CD4-positive, alpha-beta T cell treated with Interleukin-6 at 100 ng/mL for 8 hours (primary cell): ENCODE data around the gene IKZF1.

Source experiments
- DNase-seq: peaks from one replicate; pipeline ENCODE4 v3.0.0-alpha.2; 2020; ENCODE audit warnings: mixed read lengths, low spot score

The IKZF1 gene

DNA sequence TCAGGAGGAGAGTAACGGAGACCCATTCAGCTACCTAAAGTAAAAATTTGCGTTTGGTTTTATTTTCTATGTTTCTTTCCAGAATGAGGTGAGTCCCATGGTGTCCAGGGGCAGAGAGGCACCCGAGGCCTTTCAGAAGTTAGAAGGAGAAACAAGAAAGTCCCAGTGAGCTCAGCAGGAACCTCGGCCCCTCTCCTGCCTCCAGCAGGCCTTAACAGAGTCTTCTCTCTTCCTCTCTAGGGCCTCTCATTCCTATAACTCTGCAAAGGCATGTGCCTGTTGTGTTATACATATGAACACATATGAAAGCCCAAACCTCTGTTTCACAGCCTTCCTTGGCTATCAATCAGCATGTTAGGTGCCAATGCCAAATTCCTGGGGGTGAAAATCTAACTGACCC lies 20.8 kb upstream of the IKZF1 start:
- no peak for DNase-seq

DNA sequence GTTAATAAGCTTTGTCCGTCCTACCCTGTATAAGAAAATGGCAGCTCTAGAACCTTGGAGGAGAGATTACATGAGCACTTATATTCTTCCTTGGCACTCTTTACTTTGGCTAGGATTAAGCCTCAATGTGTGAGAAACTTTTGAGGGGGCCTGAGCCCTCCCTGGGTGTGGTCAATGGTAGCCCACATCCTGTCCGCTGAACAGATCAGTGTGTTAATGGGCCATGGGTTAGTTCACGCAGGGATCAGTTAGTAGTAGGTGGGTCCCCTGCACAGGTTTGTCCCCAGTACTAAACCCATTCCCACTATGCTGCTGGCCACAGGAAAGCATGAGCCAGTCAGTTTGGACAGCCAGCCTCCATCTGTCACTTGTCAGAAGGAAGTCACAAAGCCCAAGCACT lies 20.2 kb upstream of the IKZF1 start:
- no peak for DNase-seq

GRCh38 chr7:50285269-50285668 lies 19.2 kb upstream of the IKZF1 start:
- DNase-seq = no peak

DNA sequence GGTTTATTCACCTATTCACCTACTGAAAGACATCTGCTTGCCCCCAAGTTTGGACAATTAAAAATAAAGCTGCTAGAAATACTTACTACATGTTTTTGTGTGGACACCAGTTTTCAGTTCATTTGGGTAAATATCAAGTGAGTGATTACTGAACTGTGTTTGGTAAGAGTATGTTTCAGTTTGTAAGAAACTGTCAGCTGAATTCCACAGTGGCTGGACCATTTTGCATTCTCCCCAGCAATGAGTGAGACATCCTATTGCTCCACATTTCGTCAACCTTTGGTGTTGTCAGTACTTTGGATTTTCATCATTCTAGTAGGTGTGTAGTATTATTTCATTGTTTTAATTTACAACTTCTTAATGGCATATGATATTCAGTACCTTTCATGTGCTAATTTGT lies 17.4 kb upstream of the IKZF1 start:
- no peak for DNase-seq

GRCh38 chr7:50292165-50292757 lies 12.3 kb upstream of the IKZF1 start:
- no peak for DNase-seq

DNA sequence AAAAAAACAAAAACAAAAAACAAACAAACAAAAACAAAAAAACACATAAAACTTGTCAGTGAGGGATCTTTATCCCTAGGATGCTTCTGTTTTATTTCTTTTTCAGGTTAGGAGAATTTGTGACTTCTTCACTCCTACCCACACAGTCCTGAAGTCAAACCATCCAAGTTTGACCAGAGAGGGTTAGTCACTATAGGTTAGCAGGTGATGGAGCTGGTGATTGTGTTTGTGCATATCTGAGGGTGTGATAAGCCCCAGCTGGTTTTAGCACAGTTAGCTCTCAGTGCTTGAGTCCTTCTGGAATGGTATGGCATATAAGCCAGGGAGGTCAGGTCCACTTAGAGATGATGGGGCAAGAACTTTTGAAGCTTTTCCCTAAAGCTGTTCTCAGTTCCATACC lies 11.8 kb upstream of the IKZF1 start:
- DNase-seq = no peak

DNA sequence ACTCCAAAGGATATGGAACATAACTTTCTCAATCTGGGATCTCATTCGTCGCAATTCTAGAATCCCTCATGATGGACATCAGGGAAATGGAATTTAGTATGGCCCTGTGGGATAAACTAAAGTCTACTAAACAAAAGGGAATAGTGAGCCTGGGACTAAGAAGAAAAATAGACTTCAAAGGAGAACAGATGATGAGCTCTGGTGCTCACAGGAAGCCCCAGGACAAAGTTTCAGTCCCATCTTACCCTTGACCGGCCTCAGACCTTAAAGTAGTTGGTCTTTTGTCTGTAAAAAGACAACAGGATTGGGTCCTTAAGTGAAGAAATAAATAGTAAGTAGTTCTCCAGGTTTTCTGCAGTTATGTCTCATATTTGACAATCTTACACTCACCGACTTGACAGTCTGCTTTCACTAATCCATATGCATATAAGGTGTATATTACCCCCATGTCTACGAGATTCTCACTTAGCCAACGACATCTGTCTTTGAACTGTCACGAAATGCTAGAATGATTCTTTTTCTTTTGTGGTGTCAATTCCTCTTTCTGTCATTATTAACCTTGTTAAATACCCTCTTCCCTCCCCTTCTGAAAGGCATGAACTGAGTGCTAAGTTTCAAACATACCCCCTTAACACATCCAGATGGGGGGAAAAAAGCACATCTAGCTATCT lies 10.9 kb upstream of the IKZF1 start:
- no peak for DNase-seq

GRCh38 chr7:50295133-50295532 lies 9.4 kb upstream of the IKZF1 start:
- no peak for DNase-seq

GRCh38 chr7:50296799-50297198 lies 7.7 kb upstream of the IKZF1 start:
- DNase-seq = no peak

DNA sequence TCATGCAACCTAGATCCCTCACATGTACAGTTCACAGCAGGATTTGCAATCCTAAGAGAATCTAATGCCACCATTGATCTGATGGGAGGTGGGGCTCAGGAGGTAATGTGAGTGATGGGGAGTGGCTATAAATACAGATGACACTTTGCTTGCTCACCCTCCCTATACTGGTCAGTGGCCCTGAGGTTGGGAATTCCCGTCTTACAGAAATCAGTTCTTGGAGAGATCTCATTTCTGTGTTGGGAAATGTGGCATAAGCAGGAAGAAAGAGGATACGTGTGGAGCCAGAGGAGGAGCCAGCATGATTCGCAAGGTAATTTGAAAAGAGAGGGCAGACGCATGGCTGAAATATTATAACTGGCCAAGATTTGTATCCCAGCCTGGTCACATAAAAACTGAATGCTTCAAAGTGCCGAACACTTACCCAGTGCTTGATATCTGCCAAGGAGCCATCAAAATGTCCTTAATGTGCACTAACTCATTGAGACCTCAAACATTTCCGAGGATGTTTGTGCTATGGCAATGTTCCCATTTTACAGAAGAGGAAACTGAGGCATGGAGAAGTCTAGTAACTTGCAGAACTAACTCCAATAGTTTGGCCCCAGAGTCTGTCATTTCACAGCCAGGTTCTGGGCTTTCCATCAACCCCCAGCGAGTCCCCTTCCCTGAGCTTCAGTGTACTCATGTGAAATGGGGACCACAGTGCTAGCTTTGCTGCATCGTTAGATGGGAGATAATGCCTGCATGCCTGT lies 5.5 kb upstream of the IKZF1 start:
- DNase-seq = no peak

GRCh38 chr7:50300336-50300735 lies 4.2 kb upstream of the IKZF1 start:
- DNase-seq = no peak

DNA sequence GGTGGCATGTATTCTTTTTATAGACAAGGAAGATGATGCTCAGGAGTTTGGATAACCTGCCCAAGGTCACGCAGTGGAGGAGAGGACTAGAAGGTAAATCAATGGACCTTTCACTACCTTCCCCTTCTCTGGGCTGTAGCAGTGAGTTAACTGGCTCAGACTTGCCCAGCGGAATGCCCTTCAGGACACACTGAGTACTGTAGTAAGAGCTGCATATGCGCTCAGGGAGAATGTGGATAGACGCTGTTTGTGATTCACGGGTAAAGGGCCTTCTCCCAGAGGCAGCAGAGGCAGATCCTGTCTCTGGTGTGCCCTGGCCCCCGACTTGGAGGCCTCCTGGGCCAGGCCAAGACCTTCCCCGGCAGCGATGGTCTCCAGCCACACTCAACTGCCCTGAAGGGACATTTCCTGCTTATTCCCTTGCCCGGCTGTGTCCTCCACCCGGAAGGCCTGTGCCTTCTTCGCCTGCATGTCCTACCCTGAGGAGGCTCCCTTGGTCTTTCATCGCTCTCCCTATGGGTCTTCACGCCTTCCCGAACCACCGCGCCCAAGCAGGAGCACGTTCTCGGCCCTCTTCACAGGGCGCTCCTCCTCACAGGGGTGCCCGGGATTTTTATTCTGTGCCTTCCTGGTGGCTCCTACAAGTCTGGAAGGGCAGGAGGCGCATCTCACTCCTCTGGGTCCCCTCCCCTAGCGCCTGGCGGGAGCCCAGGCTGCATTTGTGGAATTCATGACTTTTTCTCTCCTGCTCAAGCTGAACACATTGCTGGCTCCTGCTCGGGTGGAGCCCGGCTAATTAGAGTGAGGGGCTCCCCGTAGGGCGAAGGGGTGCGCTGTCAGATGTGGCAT lies 1.8 kb upstream of the IKZF1 start:
- DNase-seq = no peak

- peak; percentile 47 for DNase-seq
These were observed 984 bp upstream of the IKZF1 start for GRCh38 chr7:50303335-50304128.

- DNase-seq = peak; percentile 85
These were observed 531 bp downstream of the IKZF1 start for GRCh38 chr7:50304911-50305582.

DNA sequence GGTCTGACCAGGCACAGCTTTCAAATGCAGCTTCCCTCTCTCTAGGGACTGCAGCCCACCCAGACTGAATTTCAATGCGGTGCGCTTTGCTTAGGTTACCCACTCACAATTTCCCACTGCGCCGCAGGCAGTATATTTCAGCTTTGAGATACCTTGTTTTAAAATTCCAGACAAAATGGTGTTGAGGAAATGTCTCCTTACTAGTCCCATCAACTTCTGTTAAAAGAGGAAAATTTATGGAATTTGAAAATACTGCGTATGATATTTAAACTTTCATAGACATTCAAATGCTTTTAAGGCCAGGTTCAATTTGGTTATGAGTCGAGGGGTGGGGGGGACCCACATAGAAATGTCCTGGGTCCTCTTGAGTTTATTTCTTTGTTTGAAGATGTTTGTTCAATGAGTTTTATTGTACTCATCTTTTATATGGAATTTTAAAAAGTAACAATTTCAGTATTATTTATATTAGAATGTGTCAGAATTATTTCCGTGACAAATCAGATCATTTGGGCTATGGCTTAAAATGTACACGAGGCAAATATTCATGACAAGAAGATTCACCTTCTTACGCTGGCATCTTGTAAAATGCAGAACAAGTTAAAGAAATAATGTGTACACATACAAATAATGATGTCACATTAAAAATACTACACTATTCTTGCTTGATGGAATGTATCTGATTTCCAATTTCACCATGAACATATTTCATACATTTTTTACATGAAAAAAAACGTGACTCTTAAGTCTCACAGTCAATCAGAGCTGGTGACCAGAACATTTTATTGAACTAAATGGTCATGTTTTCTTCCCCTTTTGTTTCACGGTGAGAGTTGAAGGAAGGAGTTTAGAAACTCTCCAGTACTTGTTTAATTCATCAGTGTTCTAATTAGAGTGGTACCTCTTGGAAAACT lies 1.3 kb downstream of the IKZF1 start:
- peak; percentile 33 for DNase-seq

DNA sequence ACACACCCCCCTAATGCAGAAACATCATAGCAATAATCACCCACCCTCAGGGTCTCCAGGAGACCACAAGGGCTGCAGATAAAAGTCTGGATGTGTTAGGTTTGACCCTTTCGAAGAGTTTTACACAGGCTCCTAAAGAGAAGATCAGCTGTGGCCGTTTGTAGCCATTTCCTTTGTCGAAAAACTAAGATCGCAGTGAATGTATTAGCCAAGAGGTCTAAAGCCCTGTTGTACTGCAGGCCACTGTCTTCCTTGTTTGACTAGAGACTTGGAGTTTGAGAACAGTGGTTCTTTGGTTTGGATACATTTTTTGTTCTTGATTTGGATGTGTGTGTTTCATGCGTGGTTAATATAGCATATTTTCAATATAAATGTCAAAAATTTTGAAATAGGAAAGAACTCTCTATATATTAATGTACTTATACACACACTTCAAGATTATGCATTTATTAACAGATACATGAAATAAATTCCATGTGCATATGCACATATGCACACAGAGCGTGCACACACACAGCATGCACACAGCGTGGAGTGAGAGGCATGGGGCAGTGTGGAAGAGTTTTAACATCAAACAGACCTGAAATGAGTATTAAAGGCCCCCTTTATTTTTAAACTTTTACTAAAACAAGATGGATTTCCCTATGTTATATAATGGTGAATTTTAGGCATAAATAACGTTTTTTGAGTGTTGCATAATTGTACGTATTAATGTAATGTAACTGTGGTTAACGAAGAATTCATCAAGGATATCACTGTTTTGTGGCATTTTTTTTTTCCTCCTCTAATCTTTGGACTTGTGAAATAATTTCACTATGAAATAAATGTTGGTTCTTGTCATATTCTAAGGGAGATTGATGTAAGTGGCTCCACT lies 2.2 kb downstream of the IKZF1 start:
- DNase-seq = peak; percentile 51

DNA sequence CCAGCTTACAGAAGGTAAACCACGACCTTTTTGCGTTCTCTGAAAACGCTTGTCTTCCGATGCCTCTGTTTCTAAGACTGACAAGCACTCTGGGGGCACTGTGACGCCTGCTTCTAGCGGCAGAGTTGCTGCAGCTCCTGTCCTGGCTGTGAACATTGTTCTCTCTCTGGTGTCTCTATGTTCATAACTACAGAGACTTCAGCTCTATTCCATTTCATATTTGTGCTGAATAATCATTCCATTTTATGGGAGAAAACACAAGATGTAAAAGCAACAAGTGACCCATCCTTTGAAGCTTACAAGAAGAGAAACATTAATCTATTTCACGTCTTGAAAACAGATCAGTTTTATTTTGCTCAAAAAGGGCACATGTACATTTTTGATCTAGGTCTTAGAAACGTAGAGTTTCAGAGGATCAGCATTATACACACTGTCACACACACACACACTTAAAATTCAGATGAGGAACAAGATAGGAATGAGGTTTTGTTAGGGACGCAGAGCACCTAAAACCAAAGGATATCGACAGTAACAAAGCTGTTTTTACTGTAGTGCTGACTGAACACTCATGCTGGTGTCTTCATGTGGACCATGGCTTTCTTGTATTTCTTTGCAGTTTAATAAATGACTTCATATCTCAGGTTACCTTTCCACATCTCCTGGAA lies 3.0 kb downstream of the IKZF1 start:
- DNase-seq = peak; percentile 88

- peak; percentile 27 for DNase-seq
These were observed 3.7 kb downstream of the IKZF1 start for GRCh38 chr7:50308203-50308531.
